Measurements from ENCODE around the gene OSTN. TPM values are rescaled to one million over a fixed set of nuclear protein-coding genes. Genes with fewer than 3 reads are reported as not detected.

OSTN gene
- total and polyA plus RNA-seq, 2 donors (not counting 1 experiment from before 2014, with no cell fraction given): not detected

Other genes with a start within 250 kb of the OSTN start
- gene CCDC50, start 130.2 kb downstream of the OSTN start, total RNA-seq: 121 and 124 TPM in 2 replicates
- gene CCDC50, start 130.2 kb downstream of the OSTN start, polyA plus RNA-seq: 48.7 and 52.1 TPM in 2 replicates
- gene UTS2B, start 131.3 kb downstream of the OSTN start, total RNA-seq: 1.5 and 1.8 TPM in 2 replicates
- 0.94 and 2.0 TPM in 2 replicates for gene UTS2B, start 131.3 kb downstream of the OSTN start, polyA plus RNA-seq

Data from B cell (primary cell).